Colon (tissue), 2 donors: ENCODE data around the gene MKRN2.
"Not testable (repeated sequence)": the region's sequence is repeated elsewhere in the genome, so short reads cannot be mapped to it uniquely, and the experiment has no call there.

Experiments
- FAIRE-seq: peaks from 2 replicates; lab custom pipeline; 2012; peaks lifted over from hg19 to GRCh38; lab: Jason Lieb, UNC
- donor health status: control.
- donor health status: control.

MKRN2 gene

GRCh38 chr3:12630843-12631242 is 74.0 kb downstream of the MKRN2 start:
- not testable (repeated sequence) for FAIRE-seq

- no peak for FAIRE-seq
Measured at GRCh38 chr3:12632523-12632922, 75.6 kb downstream of the MKRN2 start.

GRCh38 chr3:12633108-12633507 is 76.2 kb downstream of the MKRN2 start:
- FAIRE-seq = no peak
